K562 (cell line): Measurements from ENCODE around the gene CNIH1. TPM values are rescaled to one million over a fixed set of nuclear protein-coding genes. Genes with fewer than 3 reads are reported as not detected.

Source experiments
- CHAMP1 ChIP-seq: fragments of 450-650 bp; IDR thresholded peaks from 2 replicates; pipeline ENCODE4 v1.6.1; 2016; ENCODE audit warnings: mild to moderate bottlenecking
- FOXP4 ChIP-seq: sonication (generic); formaldehyde crosslinking; IDR thresholded peaks from 2 replicates; pipeline ENCODE4 v1.8.0; 2022; ENCODE audit warnings: mild to moderate bottlenecking, missing genetic modification reagents, borderline replicate concordance
- LCOR ChIP-seq: sonication (generic); formaldehyde crosslinking; IDR thresholded peaks from 2 replicates; pipeline ENCODE4 v1.8.0; 2022; ENCODE audit warnings: mild to moderate bottlenecking, missing genetic modification reagents
- PCBP2 ChIP-seq: fragments of 200-400 bp; formaldehyde crosslinking; IDR thresholded peaks from 2 replicates; pipeline ENCODE4 v1.6.1; 2018; ENCODE audit warnings: low read length, low read depth, mild to moderate bottlenecking, moderate library complexity; ENCODE audit not compliant: poor library complexity, severe bottlenecking
- PKNOX1 ChIP-seq: fragments of 450-650 bp; IDR thresholded peaks from 2 replicates; pipeline ENCODE4 v1.6.1; 2016
- POLR2B ChIP-seq: fragments of 450-650 bp; IDR thresholded peaks from 2 replicates; pipeline ENCODE4 v1.6.1; 2018; ENCODE audit warnings: low read depth; ENCODE audit not compliant: partially characterized antibody
- TBP ChIP-seq: optimal IDR thresholded peaks from 2 replicates; pipeline ENCODE3; 2011; ENCODE audit warnings: low read depth, low read length, improper control_type of control experiment
- ZBTB5 ChIP-seq: fragments of 450-650 bp; IDR thresholded peaks from 2 replicates; pipeline ENCODE4 v1.6.1; 2017; ENCODE audit warnings: antibody characterized with exemption
- ZC3H4 ChIP-seq: sonication (generic); formaldehyde crosslinking; IDR thresholded peaks from 2 replicates; pipeline ENCODE4 v1.9.0; 2021; ENCODE audit warnings: missing genetic modification reagents, borderline replicate concordance
- ZEB2 ChIP-seq: fragments of 450-650 bp; IDR thresholded peaks from 2 replicates; pipeline ENCODE4 v1.6.1; 2016
- ZFP36 ChIP-seq: fragments of 150-350 bp; IDR thresholded peaks from 2 replicates; pipeline ENCODE4 v1.6.1; 2018; ENCODE audit warnings: low read length, low read depth; ENCODE audit not compliant: partially characterized antibody
- ZNF124 ChIP-seq: sonication (generic); formaldehyde crosslinking; IDR thresholded peaks from 2 replicates; pipeline ENCODE4 v1.8.1; 2022; ENCODE audit warnings: missing genetic modification reagents
- ZNF212 ChIP-seq: fragments of 450-650 bp; formaldehyde crosslinking; IDR thresholded peaks from 2 replicates; pipeline ENCODE4 v1.4.0; 2020; ENCODE audit warnings: mild to moderate bottlenecking
- ZNF280A ChIP-seq: fragments of 450-650 bp; IDR thresholded peaks from 2 replicates; pipeline ENCODE4 v1.6.1; 2018; ENCODE audit warnings: mild to moderate bottlenecking, low read depth; ENCODE audit not compliant: partially characterized antibody
- ZNF740 ChIP-seq, 3 experiments: fragments of 200-800 bp in 1 of 3; sonication (Bioruptor generic) in 1 of 3; sonication (generic) in 1 of 3; formaldehyde crosslinking in 1 of 3; IDR thresholded peaks; 2 replicates each; pipeline versions ENCODE4 v1.6.1 to v1.8.0; 2016 to 2022; ENCODE audit warnings: mild to moderate bottlenecking in 2 of 3, missing compliant biosample characterization in 2 of 3, missing genetic modification characterization in 2 of 3, missing genetic modification reagents in 1 of 3
- polyA plus RNA-seq, 8 experiments: library from polyadenylated mRNA; depleted of rRNA in 4 of 8; stranded (reverse) in 5 of 8; unstranded in 3 of 8; fragments of >200 nt; fragmentation: Nextera tagmentation in 2 of 8; fragmentation: Illumina TruSeq in 1 of 8; extraction: Ambion mirVana in 2 of 8; extraction: Trizol in 1 of 8; gene quantifications; 2 replicates each; pipeline versions ENCODE4 v1.2.1 to v1.2.3, GENCODE V29; 2011 to 2014; ENCODE audit warnings: inconsistent platforms in 1 of 8, missing spikeins in 1 of 8
- total RNA-seq, 7 experiments: library from RNA; depleted of rRNA in 6 of 7; stranded (reverse); fragments of >200 nt in 6 of 7; fragmentation: Illumina TruSeq in 2 of 7; extraction: Trizol in 2 of 7; gene quantifications; 2 replicates each; pipeline versions ENCODE4 v1.2.1 to v1.2.3, GENCODE V29; 2011 to 2021; ENCODE audit warnings: low replicate concordance in 1 of 7

The CNIH1 gene
- total and polyA plus RNA-seq, 9 of the 15 experiments (the other 6 are each of a cell fraction or from before 2014, with no cell fraction given) = 13.9 to 283 (median 77.3) TPM

- TF ChIP-seq FOXP4 (CRISPR knock-in tag) = no peak
- TF ChIP-seq ZFP36 = no peak
- TF ChIP-seq PCBP2 = no peak
- peak; percentile 45 for TF ChIP-seq POLR2B
- no peak for TF ChIP-seq ZNF212 (CRISPR knock-in tag)
- peak; percentile 88 for TF ChIP-seq TBP
- no peak for TF ChIP-seq LCOR
- TF ChIP-seq ZNF280A = no peak
- no peak for TF ChIP-seq ZEB2
- no peak for TF ChIP-seq ZNF740 (CRISPR knock-in tag; IDR thresholded peaks at IDR 0.05)
- no peak for TF ChIP-seq ZNF740 (tag; IDR thresholded peaks at IDR 0.05)
- TF ChIP-seq ZC3H4 (CRISPR knock-in tag) = no peak
- no peak for TF ChIP-seq CHAMP1
- TF ChIP-seq ZBTB5 = no peak
- peak; percentile 63 for TF ChIP-seq PKNOX1
- TF ChIP-seq ZNF124 (CRISPR knock-in tag) = no peak
Measured at GRCh38 chr14:54440873-54441868, at the start of gene CNIH1 (continued).
